Stomach (tissue), 9 donors: Measurements from ENCODE around the gene IBTK. TPM values are rescaled to one million over a fixed set of nuclear protein-coding genes. Genes with fewer than 3 reads are reported as not detected.

ENCODE experiments used
- DNase-seq, 2 donors: peaks; one replicate each; pipeline versions ENCODE4 v3.0.0 to v3.0.0-alpha.2; 2013 to 2019
- H3K27ac ChIP-seq, 5 donors: fragments of 200-600 bp in 4 of 5; sonication (generic) in 4 of 5; one replicate each; pipeline ENCODE4 v1.5.1; 2013 to 2019; ENCODE audit warnings: mild to moderate bottlenecking in 1 of 5, moderate library complexity in 1 of 5
- H3K27me3 ChIP-seq, 3 donors: fragments of 200-600 bp; sonication (generic); one replicate each; pipeline ENCODE4 v1.5.1; 2017 to 2019; ENCODE audit warnings: mixed run types in 1 of 3
- H3K36me3 ChIP-seq, 4 donors: fragments of 200-600 bp; sonication (generic); 1 replicate in 3 of 4; 2 replicates in 1 of 4; pipeline ENCODE4 v1.5.1; 2016 to 2019
- H3K4me1 ChIP-seq, 4 donors: fragments of 200-600 bp; sonication (generic); one replicate each; pipeline ENCODE4 v1.5.1; 2016 to 2019
- H3K4me3 ChIP-seq, 4 donors: fragments of 200-600 bp; sonication (generic) in 3 of 4; one replicate each; pipeline ENCODE4 v1.5.1; 2016 to 2019; ENCODE audit warnings: mild to moderate bottlenecking in 1 of 4
- H3K9me3 ChIP-seq, 4 donors: fragments of 200-600 bp; sonication (generic); one replicate each; pipeline ENCODE4 v1.5.1; 2016 to 2019
- CTCF ChIP-seq, 7 experiments: fragments of 450-650 bp in 4 of 7; fragments of 200-600 bp in 3 of 7; sonication (generic) in 3 of 7; IDR thresholded peaks; one replicate each; pipeline ENCODE4 v1.5.1; 2016 to 2019; ENCODE audit warnings: antibody characterized with exemption in 7 of 7, control low read depth in 2 of 7, mild to moderate bottlenecking in 1 of 7
- EP300 ChIP-seq: sonication (generic); formaldehyde crosslinking; IDR thresholded peaks from one replicate; pipeline ENCODE4 v1.6.1; 2017; ENCODE audit warnings: antibody characterized with exemption
- POLR2A ChIP-seq, 4 donors: fragments of 450-650 bp; IDR thresholded peaks; one replicate each; pipeline ENCODE4 v1.6.1; 2016; ENCODE audit warnings: antibody characterized with exemption in 4 of 4, control low read depth in 2 of 4, mild to moderate bottlenecking in 1 of 4, moderate library complexity in 1 of 4
- POLR2AphosphoS5 ChIP-seq, 3 donors: sonication (generic); formaldehyde crosslinking; IDR thresholded peaks; one replicate each; pipeline ENCODE4 v1.6.1; 2016; ENCODE audit warnings: antibody characterized with exemption in 3 of 3
- WGBS, 5 donors: extraction: QIAGEN DNeasy Blood & Tissue Kit in 3 of 5; methylation state at CpG; one replicate each; pipeline versions ENCODE4 v1.1.5 to v1.1.7; 2013 to 2018; 5-methylcytosine and 5-hydroxymethylcytosine counted together
- intact Hi-C: fragments of 100-400 bp; cut with DNase I; formaldehyde crosslinking; loops from one replicate; pipeline ENCODE4 v1.15.1; 2023; ENCODE audit warnings: low total_unique reads
- polyA plus RNA-seq, 3 donors: library from polyadenylated mRNA; stranded (reverse); fragments of 200-250 nt; gene quantifications; one replicate each; pipeline ENCODE4 v1.2.3, GENCODE V29; 2013
- total RNA-seq, 5 donors: library from RNA; depleted of rRNA; stranded (reverse); fragments of >200 nt; gene quantifications; one replicate each; pipeline versions ENCODE4 v1.1.0 to v1.2.3, GENCODE V29; 2014 to 2016
- donor health status: healthy with polysubstance abuse.
- donor health status: Bipolar disorder and iron deficiency.
- donor health status: healthy.

IBTK gene
- total and polyA plus RNA-seq, 8 donors = 15.9 to 93.4 (median 31.1) TPM

- H3K36me3 ChIP-seq = peaks cover 37 to 100% (median 95%) of the 10 kb centered on the region in 4 donors
- H3K4me3 ChIP-seq = no peak overlapping the region
Measured at GRCh38 chr6:82220167-82220566, 27.4 kb downstream of the IBTK start.

GRCh38 chr6:82217018-82217586 is 30.4 kb downstream of the IBTK start:
- H3K9me3 ChIP-seq = no peaks in the 10 kb centered on the region

More at GRCh38 chr6:82220167-82220566, 27.4 kb downstream of the IBTK start:
- H3K9me3 ChIP-seq = no peaks in the 10 kb centered on the region
- H3K27me3 ChIP-seq = no peaks in the 10 kb centered on the region
- no peak overlapping the region for H3K27ac ChIP-seq
- intact Hi-C loops = no loop called here
- no peak for DNase-seq
- TF ChIP-seq POLR2A (IDR thresholded peaks at IDR 0.05) (no peak), POLR2AphosphoS5 (IDR thresholded peaks at IDR 0.05) (no peak), CTCF (IDR thresholded peaks at IDR 0.05) (no peak), EP300 (no peak)
- 91 to 99% (median 94%) methylated on average over 2 of the region's 2 CpGs for WGBS, 5 donors
- H3K4me1 ChIP-seq = no peaks in the 10 kb centered on the region

GRCh38 chr6:82216549-82216948 is 31.0 kb downstream of the IBTK start:
- Histone ChIP-seq H3K27ac (no peak overlapping the region), H3K4me1 (no peaks in the 10 kb centered on the region), H3K4me3 (no peak overlapping the region), H3K27me3 (no peaks in the 10 kb centered on the region), H3K36me3 (peaks cover 35 to 99% (median 97%) of the 10 kb centered on the region in 4 donors), H3K9me3 (no peaks in the 10 kb centered on the region)
- TF ChIP-seq POLR2AphosphoS5 (IDR thresholded peaks at IDR 0.05) = no peak
- no peak for TF ChIP-seq CTCF (IDR thresholded peaks at IDR 0.05)
- TF ChIP-seq POLR2A (IDR thresholded peaks at IDR 0.05) = no peak
- TF ChIP-seq EP300 = no peak
- DNase-seq = no peak
- 67 to 75% (median 69%) methylated on average over 2 of the region's 2 CpGs for WGBS, 5 donors
- intact Hi-C loops = no loop called here

More at GRCh38 chr6:82217018-82217586, 30.4 kb downstream of the IBTK start:
- no peaks in the 10 kb centered on the region for H3K27me3 ChIP-seq
- H3K4me1 ChIP-seq = no peaks in the 10 kb centered on the region
- no peak overlapping the region for H3K4me3 ChIP-seq
- 63 to 74% (median 69%) methylated on average over 1 of the region's 1 CpG for WGBS, 5 donors
- intact Hi-C loops = no loop called here
- peaks cover 35 to 100% (median 98%) of the 10 kb centered on the region in 4 donors for H3K36me3 ChIP-seq
- H3K27ac ChIP-seq = no peak overlapping the region
- TF ChIP-seq EP300 = no peak
- TF ChIP-seq POLR2AphosphoS5 (IDR thresholded peaks at IDR 0.05) = no peak
- TF ChIP-seq POLR2A (IDR thresholded peaks at IDR 0.05) = no peak
- no peak for TF ChIP-seq CTCF (IDR thresholded peaks at IDR 0.05)
- DNase-seq = no peak

- Histone ChIP-seq H3K4me1 (peaks cover 0 to 5% (median 1%) of the 10 kb centered on the region in 4 donors), H3K27me3 (no peaks in the 10 kb centered on the region), H3K9me3 (no peaks in the 10 kb centered on the region), H3K4me3 (no peak overlapping the region), H3K36me3 (peaks cover 13 to 84% (median 78%) of the 10 kb centered on the region in 4 donors), H3K27ac (no peak overlapping the region)
- TF ChIP-seq POLR2AphosphoS5 (IDR thresholded peaks at IDR 0.05) (no peak), EP300 (no peak), CTCF (IDR thresholded peaks at IDR 0.05) (no peak), POLR2A (IDR thresholded peaks at IDR 0.05) (no peak)
- no peak for DNase-seq
- intact Hi-C loops = no loop called here
- WGBS, 5 donors = 91 to 96% (median 93%) methylated on average over 2 of the region's 2 CpGs
Measured at GRCh38 chr6:82211326-82211725, 36.2 kb downstream of the IBTK start.
